ENCODE measurements around the gene KIF20A.

- TF ChIP-seq CTCF (IDR thresholded peaks at IDR 0.05), result no peak
- TF ChIP-seq POLR2A (IDR thresholded peaks at IDR 0.05), result no peak
These were observed 1.9 kb downstream of the KIF20A start for GRCh38 chr5:138180841-138181240.
